ENCODE results near the gene UCHL3. TPM values are rescaled to one million over a fixed set of nuclear protein-coding genes. Genes with fewer than 3 reads are reported as not detected.
"Not testable (repeated sequence)": the region's sequence is repeated elsewhere in the genome, so short reads cannot be mapped to it uniquely, and the experiment has no call there.

The UCHL3 gene
- total RNA-seq, 1 experiment from 2014 or later, result 50.0 TPM

DNA sequence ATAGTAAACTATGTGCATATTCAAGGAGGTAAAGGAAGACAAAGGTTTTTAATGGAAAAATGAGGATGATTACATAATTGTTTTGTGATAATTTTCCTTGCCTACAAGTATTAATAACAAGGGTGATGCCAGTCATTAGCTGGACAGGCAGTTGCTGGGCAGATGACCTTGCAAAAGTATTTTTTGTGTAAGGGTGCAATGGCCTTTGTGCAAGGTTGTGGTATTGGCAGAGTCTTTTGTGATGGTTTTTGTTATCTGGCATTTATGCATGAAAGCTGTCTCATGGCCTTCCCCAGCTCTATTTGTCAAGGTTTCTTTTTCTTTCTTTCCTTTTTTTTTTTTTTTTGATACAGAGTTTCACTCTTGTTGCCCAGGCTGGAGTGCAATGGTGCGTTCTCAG, 7.6 kb upstream of the UCHL3 start:
- Histone ChIP-seq H4K20me1 (ENCODE audit: low read length) (no peaks in the 10 kb centered on the region), H3K4me3 (ENCODE audit: low read length) (no peak overlapping the region), H3K9me2 (replicated peaks; ENCODE audit: low read length) (no peaks in the 10 kb centered on the region), H3K36me3 (ENCODE audit: low read depth, low read length) (no peaks in the 10 kb centered on the region), H2AFZ (ENCODE audit: low read length) (no peak overlapping the region), H3K79me2 (ENCODE audit: low read length) (peaks cover 7% of the 10 kb centered on the region), H3K9ac (ENCODE audit: low read length) (no peak overlapping the region), H3K4me1 (ENCODE audit: insufficient read depth, low read length) (peaks cover 11% of the 10 kb centered on the region), H3K4me2 (ENCODE audit: low read length) (no peak overlapping the region), H3K9me3 (ENCODE audit: low read length) (no peaks in the 10 kb centered on the region), H3F3A (ENCODE audit: low read length, unreplicated experiment) (no peaks in the 10 kb centered on the region), H3K27me3 (ENCODE audit: low read length) (no peaks in the 10 kb centered on the region), H3K27ac (ENCODE audit: low read length) (no peak overlapping the region)
- no TSS peak for BruUV-seq (replicated peaks)
- DNase-seq, result no peak
- intact Hi-C loops (cut with micrococcal nuclease), result no loop called here
- CTCF ChIA-PET, result no interaction called here
- no peak for TF ChIP-seq EZH2 (IDR thresholded peaks at IDR 0.05; ENCODE audit: low read length, unreplicated experiment)
- TF ChIP-seq, protein P1, sequence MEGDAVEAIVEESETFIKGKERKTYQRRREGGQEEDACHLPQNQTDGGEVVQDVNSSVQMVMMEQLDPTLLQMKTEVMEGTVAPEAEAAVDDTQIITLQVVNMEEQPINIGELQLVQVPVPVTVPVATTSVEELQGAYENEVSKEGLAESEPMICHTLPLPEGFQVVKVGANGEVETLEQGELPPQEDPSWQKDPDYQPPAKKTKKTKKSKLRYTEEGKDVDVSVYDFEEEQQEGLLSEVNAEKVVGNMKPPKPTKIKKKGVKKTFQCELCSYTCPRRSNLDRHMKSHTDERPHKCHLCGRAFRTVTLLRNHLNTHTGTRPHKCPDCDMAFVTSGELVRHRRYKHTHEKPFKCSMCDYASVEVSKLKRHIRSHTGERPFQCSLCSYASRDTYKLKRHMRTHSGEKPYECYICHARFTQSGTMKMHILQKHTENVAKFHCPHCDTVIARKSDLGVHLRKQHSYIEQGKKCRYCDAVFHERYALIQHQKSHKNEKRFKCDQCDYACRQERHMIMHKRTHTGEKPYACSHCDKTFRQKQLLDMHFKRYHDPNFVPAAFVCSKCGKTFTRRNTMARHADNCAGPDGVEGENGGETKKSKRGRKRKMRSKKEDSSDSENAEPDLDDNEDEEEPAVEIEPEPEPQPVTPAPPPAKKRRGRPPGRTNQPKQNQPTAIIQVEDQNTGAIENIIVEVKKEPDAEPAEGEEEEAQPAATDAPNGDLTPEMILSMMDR (conservative IDR thresholded peaks at IDR 0.05; ENCODE audit: low read depth, low read length), result no peak
- no peak for TF ChIP-seq EZH2phosphoT487 (IDR thresholded peaks at IDR 0.05; ENCODE audit: borderline replicate concordance, low read length)
- POLR2A ChIA-PET (ENCODE audit: unreplicated experiment), result no interaction called here
- no peak for ATAC-seq

DNA sequence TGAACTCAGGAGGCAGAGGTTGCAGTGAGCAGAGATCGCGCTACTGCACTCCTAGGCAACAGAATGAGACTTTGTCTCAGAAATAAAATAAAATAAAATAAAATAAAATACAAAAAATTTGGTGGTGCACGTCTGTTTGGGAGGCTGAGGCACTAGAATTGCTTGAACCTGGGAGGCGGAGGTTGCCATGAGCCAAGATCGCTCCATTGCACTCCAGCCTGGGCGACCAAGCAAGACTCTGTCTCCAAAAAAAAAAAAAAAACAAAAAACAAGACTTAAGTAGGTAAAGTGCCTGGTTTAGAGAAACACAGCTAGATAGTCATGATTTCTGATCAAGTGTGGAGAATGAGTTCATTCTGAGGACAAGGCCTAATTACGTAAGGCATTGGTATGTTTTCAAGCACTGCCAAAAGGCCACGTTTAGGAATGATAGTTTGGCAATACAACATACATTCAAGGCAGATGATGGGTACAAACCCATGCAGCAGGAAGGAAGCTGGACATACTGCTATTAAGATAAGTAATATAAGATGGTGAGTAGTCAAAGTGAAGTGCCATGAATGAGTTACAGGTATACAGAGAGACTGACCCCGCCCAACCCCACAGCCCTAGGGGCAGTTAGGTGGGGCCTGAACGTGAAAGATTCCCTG, 4.8 kb upstream of the UCHL3 start:
- TF ChIP-seq EZH2 (IDR thresholded peaks at IDR 0.05; ENCODE audit: low read length, unreplicated experiment) (no peak), EZH2phosphoT487 (IDR thresholded peaks at IDR 0.05; ENCODE audit: borderline replicate concordance, low read length) (no peak)
- TF ChIP-seq, protein P1 (conservative IDR thresholded peaks at IDR 0.05; ENCODE audit: low read depth, low read length), result no peak
- no peak overlapping the region for H2AFZ ChIP-seq (ENCODE audit: low read length)
- H3F3A ChIP-seq (ENCODE audit: low read length, unreplicated experiment), result no peaks in the 10 kb centered on the region
- peaks cover 6% of the 10 kb centered on the region; the same call in 1 of the 2 replicates for H3K79me2 ChIP-seq (ENCODE audit: low read length)
- BruUV-seq (replicated peaks), result no TSS peak
- ChIA-PET POLR2A (ENCODE audit: unreplicated experiment) (no interaction called here), CTCF (no interaction called here)
- no peaks in the 10 kb centered on the region for H3K36me3 ChIP-seq (ENCODE audit: low read depth, low read length)
- intact Hi-C loops (cut with micrococcal nuclease), result loop anchor here (5.0 kb wide), 1 partner anchor 173 kb away; no protein-coding TSS in a partner anchor
- H3K9me3 ChIP-seq (ENCODE audit: low read length), result no peaks in the 10 kb centered on the region
- ATAC-seq (no peak), DNase-seq (peak; percentile 28)
- peaks cover 20% of the 10 kb centered on the region for H3K4me1 ChIP-seq (ENCODE audit: insufficient read depth, low read length)
- no peak overlapping the region for H3K27ac ChIP-seq (ENCODE audit: low read length)
- no peak overlapping the region for H3K9ac ChIP-seq (ENCODE audit: low read length)
- H3K4me2 ChIP-seq (ENCODE audit: low read length), result no peak overlapping the region
- H4K20me1 ChIP-seq (ENCODE audit: low read length), result no peaks in the 10 kb centered on the region
- H3K27me3 ChIP-seq (ENCODE audit: low read length), result no peaks in the 10 kb centered on the region
- H3K4me3 ChIP-seq (ENCODE audit: low read length), result no peak overlapping the region
- no peaks in the 10 kb centered on the region for H3K9me2 ChIP-seq (replicated peaks; ENCODE audit: low read length)

DNA sequence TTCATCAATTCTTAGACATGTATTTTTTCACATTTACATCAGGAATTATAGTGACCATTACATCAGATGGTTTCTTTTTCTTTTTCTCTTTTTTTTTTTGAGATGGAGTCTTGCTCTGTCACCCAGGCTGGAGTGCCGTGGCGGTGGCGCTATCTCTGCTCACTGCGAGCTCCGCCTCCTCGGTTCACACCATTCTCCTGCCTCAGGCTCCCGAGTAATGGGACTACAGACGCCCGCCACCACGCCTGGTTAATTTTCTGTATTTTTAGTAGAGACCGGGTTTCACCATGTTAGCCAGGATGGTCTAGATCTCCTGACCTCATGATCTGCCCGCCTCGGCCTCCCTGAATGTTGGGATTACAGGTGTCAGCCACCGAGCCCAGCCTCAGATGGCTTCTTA, 4.2 kb upstream of the UCHL3 start:
- POLR2A ChIA-PET (ENCODE audit: unreplicated experiment); H3K9me2 ChIP-seq (replicated peaks; ENCODE audit: low read length); H2AFZ ChIP-seq (ENCODE audit: low read length); H3K36me3 ChIP-seq (ENCODE audit: low read depth, low read length); H3K9ac ChIP-seq (ENCODE audit: low read length); H3K4me2 ChIP-seq (ENCODE audit: low read length); H3K27ac ChIP-seq (ENCODE audit: low read length); H3K27me3 ChIP-seq (ENCODE audit: low read length); H3K4me3 ChIP-seq (ENCODE audit: low read length); DNase-seq; BruUV-seq (replicated peaks); H3K9me3 ChIP-seq (ENCODE audit: low read length); H3F3A ChIP-seq (ENCODE audit: low read length, unreplicated experiment); H4K20me1 ChIP-seq (ENCODE audit: low read length); ATAC-seq; CTCF ChIA-PET: not testable (repeated sequence)
- H3K4me1 ChIP-seq (ENCODE audit: insufficient read depth, low read length), result peaks cover 20% of the 10 kb centered on the region
- H3K79me2 ChIP-seq (ENCODE audit: low read length), result peaks cover 11% of the 10 kb centered on the region
- intact Hi-C loops (cut with micrococcal nuclease), result loop anchor here (5.0 kb wide), 1 partner anchor 173 kb away; no protein-coding TSS in a partner anchor

Measured in PC-3 (cell line).